Measurements from ENCODE around the gene ZNF516. TPM values are rescaled to one million over a fixed set of nuclear protein-coding genes. Genes with fewer than 3 reads are reported as not detected.

The ZNF516 gene
- total and polyA plus RNA-seq, 9 donors, result 13.5 to 110 (median 95.2) TPM

DNA sequence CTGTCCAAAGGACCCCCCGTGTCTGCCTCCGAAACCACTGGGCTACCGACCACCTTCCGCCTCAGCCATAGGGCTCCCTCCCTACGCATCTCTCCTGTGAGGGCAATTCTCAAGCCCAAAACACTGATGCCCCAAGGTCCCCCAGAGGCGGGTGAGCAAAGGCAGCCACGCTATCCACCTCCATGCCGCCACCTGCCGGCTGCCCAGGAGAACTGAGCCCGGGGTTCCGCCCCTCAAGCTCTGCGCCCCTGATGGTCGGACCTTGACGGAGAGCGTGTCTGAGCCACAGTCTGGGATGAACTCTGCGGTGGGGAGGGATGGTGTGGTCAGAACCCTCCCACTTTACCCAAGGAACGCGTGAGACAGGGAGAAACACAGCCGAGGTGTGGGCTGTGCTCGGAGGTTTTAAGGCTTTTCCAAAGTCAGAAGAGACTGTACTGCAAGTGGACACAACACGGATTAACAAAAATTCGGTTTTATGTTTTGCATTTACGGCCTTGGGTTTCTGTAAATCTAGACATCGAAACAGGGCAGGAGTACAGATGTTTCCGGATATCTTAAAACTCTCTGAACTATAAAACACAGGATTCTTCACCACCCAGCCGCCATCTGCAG is 114.1 kb downstream of the ZNF516 start:
- no peaks in the 10 kb centered on the region for H3K9me3 ChIP-seq
- H3K4me1 ChIP-seq (ENCODE audit: insufficient read depth), result peaks cover 10% of the 10 kb centered on the region
- H3K27me3 ChIP-seq, result no peaks in the 10 kb centered on the region
- no peak overlapping the region for H3K4me3 ChIP-seq
- DNase-seq, result peak; percentile 61 to 75 (median 63)
- no peaks in the 10 kb centered on the region for H3K36me3 ChIP-seq
- intact Hi-C loops (cut with DNase I), result no loop called here
- no peak overlapping the region for H3K27ac ChIP-seq
- TF ChIP-seq POLR2A (IDR thresholded peaks at IDR 0.05), result no peak
- TF ChIP-seq, protein P1, sequence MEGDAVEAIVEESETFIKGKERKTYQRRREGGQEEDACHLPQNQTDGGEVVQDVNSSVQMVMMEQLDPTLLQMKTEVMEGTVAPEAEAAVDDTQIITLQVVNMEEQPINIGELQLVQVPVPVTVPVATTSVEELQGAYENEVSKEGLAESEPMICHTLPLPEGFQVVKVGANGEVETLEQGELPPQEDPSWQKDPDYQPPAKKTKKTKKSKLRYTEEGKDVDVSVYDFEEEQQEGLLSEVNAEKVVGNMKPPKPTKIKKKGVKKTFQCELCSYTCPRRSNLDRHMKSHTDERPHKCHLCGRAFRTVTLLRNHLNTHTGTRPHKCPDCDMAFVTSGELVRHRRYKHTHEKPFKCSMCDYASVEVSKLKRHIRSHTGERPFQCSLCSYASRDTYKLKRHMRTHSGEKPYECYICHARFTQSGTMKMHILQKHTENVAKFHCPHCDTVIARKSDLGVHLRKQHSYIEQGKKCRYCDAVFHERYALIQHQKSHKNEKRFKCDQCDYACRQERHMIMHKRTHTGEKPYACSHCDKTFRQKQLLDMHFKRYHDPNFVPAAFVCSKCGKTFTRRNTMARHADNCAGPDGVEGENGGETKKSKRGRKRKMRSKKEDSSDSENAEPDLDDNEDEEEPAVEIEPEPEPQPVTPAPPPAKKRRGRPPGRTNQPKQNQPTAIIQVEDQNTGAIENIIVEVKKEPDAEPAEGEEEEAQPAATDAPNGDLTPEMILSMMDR (IDR thresholded peaks at IDR 0.05), result peak; percentile 31 to 75 (median 59)
- TF ChIP-seq EP300 (IDR thresholded peaks at IDR 0.05), result no peak
- WGBS, 3 donors, result 44 to 71% (median 48%) methylated on average over 26 of the region's 26 CpGs

DNA sequence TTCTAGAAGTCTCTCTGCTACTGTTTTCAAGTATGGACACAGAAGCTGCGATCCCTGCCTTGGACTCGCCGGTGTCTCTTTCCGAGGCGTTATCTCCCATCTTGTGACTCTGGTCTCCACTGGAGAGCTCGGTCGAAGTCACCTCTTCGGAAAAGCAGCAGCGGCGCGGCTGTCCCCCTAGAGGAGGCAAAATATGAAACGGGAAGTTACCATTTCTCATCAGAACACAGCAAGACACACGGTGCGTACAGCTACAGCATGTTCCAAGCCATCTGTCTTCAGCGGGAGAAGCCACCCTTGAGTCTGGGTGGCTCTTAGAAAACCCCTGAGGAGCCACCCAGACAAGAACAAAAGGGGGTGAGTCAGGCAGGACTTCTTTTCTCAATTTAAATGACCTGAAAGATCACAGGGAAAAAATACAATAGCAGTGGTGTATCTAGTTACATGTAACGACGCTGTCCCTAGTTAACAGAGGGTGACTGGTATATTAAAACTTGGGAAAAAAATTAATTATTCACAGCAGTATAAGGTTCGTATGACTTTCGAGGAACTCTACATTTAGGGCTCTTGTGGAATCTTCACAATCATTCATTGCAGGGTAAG is 114.8 kb downstream of the ZNF516 start:
- WGBS, 3 donors, result 87 to 90% (median 88%) methylated on average over 19 of the region's 19 CpGs
- TF ChIP-seq POLR2A (IDR thresholded peaks at IDR 0.05) (no peak), EP300 (IDR thresholded peaks at IDR 0.05) (no peak)
- TF ChIP-seq, protein P1 (IDR thresholded peaks at IDR 0.05), result no peak
- H3K4me1 ChIP-seq (ENCODE audit: insufficient read depth), result peaks cover 10% of the 10 kb centered on the region
- no peak overlapping the region for H3K4me3 ChIP-seq
- no peaks in the 10 kb centered on the region for H3K27me3 ChIP-seq
- H3K36me3 ChIP-seq, result no peaks in the 10 kb centered on the region
- peak in 1 of 5 donors; percentile 21 for DNase-seq
- intact Hi-C loops (cut with DNase I), result no loop called here
- no peaks in the 10 kb centered on the region for H3K9me3 ChIP-seq
- H3K27ac ChIP-seq, result no peak overlapping the region

DNA sequence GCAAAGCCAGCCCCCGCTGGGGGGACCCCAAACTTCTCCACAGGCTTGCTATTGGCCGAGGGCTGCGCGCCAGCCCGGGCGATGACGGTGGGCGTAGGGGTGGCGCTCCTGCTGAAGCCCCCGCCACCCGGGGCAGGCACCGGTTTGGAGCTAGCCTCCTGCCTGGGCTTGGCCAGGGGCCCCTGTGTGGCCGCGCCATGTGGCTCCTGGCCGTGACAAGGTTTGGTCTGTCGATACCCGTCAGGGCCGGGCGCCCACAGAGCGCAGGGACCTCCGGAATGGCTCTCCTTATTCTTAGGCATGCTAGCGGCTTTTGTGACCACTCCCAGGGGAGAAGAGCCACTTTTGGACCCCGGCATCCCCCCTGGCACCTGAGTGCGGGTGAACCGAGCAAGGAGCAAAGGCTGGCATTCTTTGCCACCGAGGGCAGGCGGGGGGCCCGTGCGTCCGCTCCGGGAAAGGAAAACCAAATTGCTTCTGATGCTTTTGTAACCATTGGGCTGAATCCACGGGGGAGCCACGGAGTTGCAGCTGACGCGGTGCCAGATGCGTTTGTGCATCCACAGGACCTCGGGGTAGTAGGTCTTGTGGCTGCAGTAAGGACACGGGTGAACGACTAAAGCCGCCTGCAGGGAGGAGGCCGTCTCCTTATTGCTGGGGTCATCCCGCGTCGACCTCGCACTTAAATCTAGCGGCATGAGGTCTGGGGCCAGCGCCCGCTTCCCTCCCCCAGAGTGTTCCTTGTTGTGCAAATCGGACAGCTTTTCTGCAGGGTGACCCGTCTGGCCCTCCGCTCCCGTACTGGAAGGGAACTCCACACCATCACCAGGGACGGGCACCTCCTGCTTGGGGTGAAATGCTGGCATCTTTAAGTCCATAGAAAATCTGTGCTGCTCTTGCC is 115.6 kb downstream of the ZNF516 start:
- Histone ChIP-seq H3K36me3 (no peaks in the 10 kb centered on the region), H3K9me3 (no peaks in the 10 kb centered on the region), H3K27me3 (no peaks in the 10 kb centered on the region), H3K4me3 (no peak overlapping the region), H3K4me1 (ENCODE audit: insufficient read depth) (peaks cover 5% of the 10 kb centered on the region), H3K27ac (no peak overlapping the region)
- WGBS, 3 donors, result 93 to 94% (median 94%) methylated on average over 51 to 53 of the region's 53 CpGs
- intact Hi-C loops (cut with DNase I), result no loop called here
- peak in 1 of 5 donors; percentile 43 for DNase-seq
- TF ChIP-seq EP300 (IDR thresholded peaks at IDR 0.05) (no peak), POLR2A (IDR thresholded peaks at IDR 0.05) (no peak)
- TF ChIP-seq, protein P1 (IDR thresholded peaks at IDR 0.05), result no peak

DNA sequence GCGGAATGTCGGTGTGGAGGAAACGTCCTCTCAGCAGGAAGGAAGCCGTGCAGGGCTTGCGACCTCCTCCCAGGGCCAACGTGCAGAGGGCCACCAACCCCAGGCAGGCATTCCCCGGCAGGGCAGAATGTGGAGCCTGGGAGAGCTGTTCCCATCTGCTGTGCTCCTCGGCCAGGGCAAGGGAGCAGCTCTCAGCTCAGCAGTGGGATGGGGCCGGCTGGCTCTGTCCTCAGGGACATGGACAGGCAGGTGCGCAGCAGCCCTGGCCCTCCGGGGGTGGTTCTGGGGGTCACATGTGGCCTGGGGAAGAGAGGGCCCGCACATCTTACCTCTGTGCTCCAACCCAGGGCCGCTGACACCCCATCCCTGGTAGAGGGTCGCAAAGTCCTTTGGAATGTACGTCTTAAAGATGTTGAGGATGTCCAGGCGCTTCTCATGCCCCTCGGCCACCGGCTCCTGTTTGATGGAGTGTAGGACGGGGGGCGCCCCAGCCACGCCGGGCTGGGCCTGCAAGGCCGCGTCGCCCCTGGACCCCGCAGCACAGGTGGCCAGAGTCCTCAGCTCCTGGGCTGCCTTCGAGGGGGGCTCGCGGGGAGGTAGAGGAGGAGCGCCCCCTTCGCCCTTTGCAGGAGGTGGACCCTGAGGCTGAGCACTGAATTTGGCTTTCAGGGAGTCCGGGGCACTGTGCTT is 116.4 kb downstream of the ZNF516 start:
- Histone ChIP-seq H3K27ac (no peak overlapping the region), H3K4me3 (no peak overlapping the region), H3K36me3 (no peaks in the 10 kb centered on the region), H3K9me3 (no peaks in the 10 kb centered on the region), H3K27me3 (no peaks in the 10 kb centered on the region), H3K4me1 (ENCODE audit: insufficient read depth) (peaks cover 5% of the 10 kb centered on the region)
- WGBS, 3 donors, result 85 to 90% (median 90%) methylated on average over 32 of the region's 32 CpGs
- TF ChIP-seq POLR2A (IDR thresholded peaks at IDR 0.05) (no peak), EP300 (IDR thresholded peaks at IDR 0.05) (no peak)
- TF ChIP-seq, protein P1 (IDR thresholded peaks at IDR 0.05), result no peak
- intact Hi-C loops (cut with DNase I), result no loop called here
- DNase-seq, result no peak
